Measurements from ENCODE around the gene RAMACL.

GRCh38 chr6:166579237-166579850, 7.1 kb downstream of the RAMACL start:
- TF ChIP-seq, protein P1, sequence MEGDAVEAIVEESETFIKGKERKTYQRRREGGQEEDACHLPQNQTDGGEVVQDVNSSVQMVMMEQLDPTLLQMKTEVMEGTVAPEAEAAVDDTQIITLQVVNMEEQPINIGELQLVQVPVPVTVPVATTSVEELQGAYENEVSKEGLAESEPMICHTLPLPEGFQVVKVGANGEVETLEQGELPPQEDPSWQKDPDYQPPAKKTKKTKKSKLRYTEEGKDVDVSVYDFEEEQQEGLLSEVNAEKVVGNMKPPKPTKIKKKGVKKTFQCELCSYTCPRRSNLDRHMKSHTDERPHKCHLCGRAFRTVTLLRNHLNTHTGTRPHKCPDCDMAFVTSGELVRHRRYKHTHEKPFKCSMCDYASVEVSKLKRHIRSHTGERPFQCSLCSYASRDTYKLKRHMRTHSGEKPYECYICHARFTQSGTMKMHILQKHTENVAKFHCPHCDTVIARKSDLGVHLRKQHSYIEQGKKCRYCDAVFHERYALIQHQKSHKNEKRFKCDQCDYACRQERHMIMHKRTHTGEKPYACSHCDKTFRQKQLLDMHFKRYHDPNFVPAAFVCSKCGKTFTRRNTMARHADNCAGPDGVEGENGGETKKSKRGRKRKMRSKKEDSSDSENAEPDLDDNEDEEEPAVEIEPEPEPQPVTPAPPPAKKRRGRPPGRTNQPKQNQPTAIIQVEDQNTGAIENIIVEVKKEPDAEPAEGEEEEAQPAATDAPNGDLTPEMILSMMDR (conservative IDR thresholded peaks at IDR 0.05), result no peak
- TF ChIP-seq ZFX (IDR thresholded peaks at IDR 0.05), result no peak

All from C4-2B (cell line).